HepG2 (cell line): Measurements from ENCODE around the gene CELSR3. TPM values are rescaled to one million over a fixed set of nuclear protein-coding genes. Genes with fewer than 3 reads are reported as not detected.

ENCODE experiments used
- ARID3A ChIP-seq: IDR thresholded peaks from 2 replicates; pipeline ENCODE4 v1.6.1; 2012; ENCODE audit warnings: low read depth, low read length, improper control_type of control experiment
- ARNT ChIP-seq: fragments of 450-650 bp; IDR thresholded peaks from 2 replicates; pipeline ENCODE4 v1.6.1; 2017
- BATF2 ChIP-seq: sonication (generic); formaldehyde crosslinking; IDR thresholded peaks from 2 replicates; pipeline ENCODE4 v1.8.0; 2022; ENCODE audit warnings: mild to moderate bottlenecking, missing genetic modification reagents, moderate library complexity
- CCDC6 ChIP-seq: sonication (generic); formaldehyde crosslinking; IDR thresholded peaks from 2 replicates; pipeline ENCODE4 v1.8.1; 2022; ENCODE audit warnings: mild to moderate bottlenecking, missing genetic modification reagents, moderate library complexity
- CREB1 ChIP-seq, 2 experiments: fragments of 450-650 bp in 1 of 2; IDR thresholded peaks; 2 replicates each; pipeline ENCODE4 v1.6.1; 2016 to 2017; ENCODE audit warnings: control low read depth in 1 of 2, mild to moderate bottlenecking in 1 of 2, missing compliant biosample characterization in 1 of 2, missing genetic modification characterization in 1 of 2
- E2F5 ChIP-seq: sonication (generic); formaldehyde crosslinking; conservative IDR thresholded peaks from 2 replicates; pipeline ENCODE4 v1.4.0; 2020; ENCODE audit warnings: missing genetic modification reagents
- KDM1A ChIP-seq: IDR thresholded peaks from 2 replicates; pipeline ENCODE4 v1.6.1; 2016; ENCODE audit warnings: missing compliant biosample characterization
- KDM2A ChIP-seq: sonication (generic); formaldehyde crosslinking; IDR thresholded peaks from 2 replicates; pipeline ENCODE4 v1.4.0; 2020; ENCODE audit warnings: low read depth, missing genetic modification reagents, borderline replicate concordance
- NFKB2 ChIP-seq: sonication (generic); formaldehyde crosslinking; IDR thresholded peaks from 2 replicates; pipeline ENCODE4 v1.4.0; 2020; ENCODE audit warnings: missing genetic modification reagents, borderline replicate concordance
- SETDB1 ChIP-seq: sonication (generic); formaldehyde crosslinking; IDR thresholded peaks from 2 replicates; pipeline ENCODE4 v1.5.1; 2020; ENCODE audit warnings: missing genetic modification reagents, mild to moderate bottlenecking, borderline replicate concordance
- SNAPC4 ChIP-seq: sonication (generic); formaldehyde crosslinking; IDR thresholded peaks from 2 replicates; pipeline ENCODE4 v1.4.0; 2020; ENCODE audit warnings: mild to moderate bottlenecking, missing genetic modification reagents
- THRA ChIP-seq: sonication (generic); formaldehyde crosslinking; IDR thresholded peaks from 2 replicates; pipeline ENCODE4 v1.4.0; 2020; ENCODE audit warnings: missing genetic modification reagents, borderline replicate concordance
- U2AF1 ChIP-seq: fragments of 200-400 bp; formaldehyde crosslinking; optimal IDR thresholded peaks from 2 replicates; pipeline ENCODE3; 2017; ENCODE audit warnings: mild to moderate bottlenecking, low read depth, low read length
- ZNF350 ChIP-seq: sonication (generic); formaldehyde crosslinking; IDR thresholded peaks from 2 replicates; pipeline ENCODE4 v1.4.0; 2020; ENCODE audit warnings: mild to moderate bottlenecking, low read depth, missing genetic modification reagents, borderline replicate concordance
- ZNF570 ChIP-seq: sonication (generic); formaldehyde crosslinking; IDR thresholded peaks from 2 replicates; pipeline ENCODE4 v1.4.0; 2020; ENCODE audit warnings: mild to moderate bottlenecking, missing genetic modification reagents, borderline replicate concordance
- ZNF619 ChIP-seq: sonication (generic); formaldehyde crosslinking; IDR thresholded peaks from 2 replicates; pipeline ENCODE4 v1.4.0; 2020; ENCODE audit warnings: mild to moderate bottlenecking, missing genetic modification reagents
- ZNF629 ChIP-seq: sonication (generic); formaldehyde crosslinking; conservative IDR thresholded peaks from 2 replicates; pipeline ENCODE4 v1.5.0; 2020; ENCODE audit warnings: missing genetic modification reagents
- ZNF713 ChIP-seq: sonication (generic); formaldehyde crosslinking; IDR thresholded peaks from 2 replicates; pipeline ENCODE4 v1.4.0; 2020; ENCODE audit warnings: mild to moderate bottlenecking, missing genetic modification reagents
- ZNF766 ChIP-seq: sonication (generic); formaldehyde crosslinking; IDR thresholded peaks from 2 replicates; pipeline ENCODE4 v1.5.0; 2020; ENCODE audit warnings: missing genetic modification reagents, borderline replicate concordance
- ZNF780A ChIP-seq: sonication (generic); formaldehyde crosslinking; IDR thresholded peaks from 2 replicates; pipeline ENCODE4 v1.8.0; 2022; ENCODE audit warnings: mild to moderate bottlenecking, missing genetic modification reagents, moderate library complexity
- polyA plus RNA-seq, 8 experiments: library from polyadenylated mRNA; depleted of rRNA in 3 of 8; stranded (reverse) in 7 of 8; unstranded in 1 of 8; fragments of >200 nt; fragmentation: Illumina TruSeq in 4 of 8; extraction: Trizol in 4 of 8; gene quantifications; 2 replicates each; pipeline versions ENCODE4 v1.2.1 to v1.2.3, GENCODE V29; 2011 to 2016; ENCODE audit warnings: low read depth in 4 of 8, missing spikeins in 1 of 8, mixed read lengths in 1 of 8; ENCODE audit not compliant: insufficient read depth in 1 of 8
- total RNA-seq, 5 experiments: library from RNA; depleted of rRNA; stranded (reverse); fragments of >200 nt; fragmentation: Illumina TruSeq; extraction: Trizol; gene quantifications; 2 replicates each; pipeline ENCODE4 v1.2.3, GENCODE V29; 2016; ENCODE audit warnings: low read depth in 1 of 5

Gene CELSR3
- total and polyA plus RNA-seq, 2 of the 13 experiments (the other 11 are each of a cell fraction or from before 2014, with no cell fraction given) = 5.4 to 6.7 TPM

- TF ChIP-seq THRA (CRISPR knock-in tag) (peak; percentile 99), ARID3A (no peak), ZNF780A (CRISPR knock-in tag) (peak; percentile 100), SETDB1 (CRISPR knock-in tag) (no peak; the same call in 1 of the 2 replicates), KDM2A (CRISPR knock-in tag) (peak; percentile 100), ARNT (no peak), KDM1A (peak; percentile 96), CREB1 (IDR thresholded peaks at IDR 0.05) (no peak), CREB1 (CRISPR knock-in tag; IDR thresholded peaks at IDR 0.05) (no peak), BATF2 (CRISPR knock-in tag) (peak; percentile 100), CCDC6 (CRISPR knock-in tag) (peak; percentile 100), SNAPC4 (peak; percentile 99), NFKB2 (CRISPR knock-in tag) (peak; percentile 100), ZNF766 (CRISPR knock-in tag) (peak; percentile 100), E2F5 (CRISPR knock-in tag) (peak; percentile 99), ZNF713 (CRISPR knock-in tag) (peak; percentile 92; the same call in 1 of the 2 replicates), ZNF629 (CRISPR knock-in tag) (peak; percentile 87), ZNF570 (CRISPR knock-in tag) (peak; percentile 100), ZNF619 (CRISPR knock-in tag) (peak; percentile 93; the same call in 1 of the 2 replicates), U2AF1 (no peak), ZNF350 (CRISPR knock-in tag) (peak; percentile 100)
Measured at GRCh38 chr3:48661501-48662144, 1.1 kb downstream of the CELSR3 start (continued).
